IPS-11a (cell line): ENCODE data around the gene REXO2.

ENCODE experiments used
- H3K4me3 ChIP-seq: one replicate; pipeline ENCODE4 v1.5.1; 2013; ENCODE audit warnings: low read depth, low read length, control low read depth

The REXO2 gene

GRCh38 chr11:114440121-114440860 is 1.0 kb downstream of the REXO2 start:
- peak overlapping the region; percentile 94 for H3K4me3 ChIP-seq

GRCh38 chr11:114440971-114441763 is 1.9 kb downstream of the REXO2 start:
- H3K4me3 ChIP-seq = no peak overlapping the region

GRCh38 chr11:114441921-114442320 is 2.7 kb downstream of the REXO2 start:
- H3K4me3 ChIP-seq = no peak overlapping the region

GRCh38 chr11:114442536-114442935 is 3.3 kb downstream of the REXO2 start:
- no peak overlapping the region for H3K4me3 ChIP-seq

- no peak overlapping the region for H3K4me3 ChIP-seq
Observed at GRCh38 chr11:114447444-114447843, 8.2 kb downstream of the REXO2 start.

- no peak overlapping the region for H3K4me3 ChIP-seq
Observed at GRCh38 chr11:114447892-114448291, 8.6 kb downstream of the REXO2 start.

- no peak overlapping the region for H3K4me3 ChIP-seq
Observed at GRCh38 chr11:114448749-114449482, 9.6 kb downstream of the REXO2 start.

GRCh38 chr11:114449845-114450244 is 10.6 kb downstream of the REXO2 start:
- no peak overlapping the region for H3K4me3 ChIP-seq

- no peak overlapping the region for H3K4me3 ChIP-seq
Observed at GRCh38 chr11:114452399-114452798, 13.1 kb downstream of the REXO2 start.

- no peak overlapping the region for H3K4me3 ChIP-seq
Observed at GRCh38 chr11:114463999-114464398, 24.7 kb downstream of the REXO2 start.

GRCh38 chr11:114466742-114467141 is 27.5 kb downstream of the REXO2 start:
- no peak overlapping the region for H3K4me3 ChIP-seq

- H3K4me3 ChIP-seq = no peak overlapping the region
Observed at GRCh38 chr11:114472661-114473060, 33.4 kb downstream of the REXO2 start.

GRCh38 chr11:114478001-114478410 is 38.7 kb downstream of the REXO2 start:
- H3K4me3 ChIP-seq = no peak overlapping the region

GRCh38 chr11:114478768-114479167 is 39.5 kb downstream of the REXO2 start:
- H3K4me3 ChIP-seq = no peak overlapping the region

- H3K4me3 ChIP-seq = no peak overlapping the region
Observed at GRCh38 chr11:114479331-114479730, 40.1 kb downstream of the REXO2 start.

- H3K4me3 ChIP-seq = no peak overlapping the region
Observed at GRCh38 chr11:114482114-114482513, 42.8 kb downstream of the REXO2 start.

- H3K4me3 ChIP-seq = no peak overlapping the region
Observed at GRCh38 chr11:114483929-114484328, 44.7 kb downstream of the REXO2 start.

GRCh38 chr11:114496915-114497314 is 57.6 kb downstream of the REXO2 start:
- H3K4me3 ChIP-seq = no peak overlapping the region

- no peak overlapping the region for H3K4me3 ChIP-seq
Observed at GRCh38 chr11:114499756-114500155, 60.5 kb downstream of the REXO2 start.
